Transverse colon (tissue), 4 donors: ENCODE measurements around the gene RNF5.

ENCODE experiments used
- CTCF ChIP-seq, 5 experiments: fragments of 200-600 bp in 3 of 5; fragments of 450-650 bp in 2 of 5; sonication (generic) in 3 of 5; IDR thresholded peaks; 1 replicate in 2 of 5; 2 replicates in 3 of 5; pipeline ENCODE4 v1.5.1; 2016 to 2017; ENCODE audit warnings: antibody characterized with exemption in 5 of 5, inconsistent platforms in 3 of 5, mild to moderate bottlenecking in 2 of 5, moderate library complexity in 1 of 5
- EP300 ChIP-seq: sonication (generic); formaldehyde crosslinking; IDR thresholded peaks from one replicate; pipeline ENCODE4 v1.6.1; 2017; ENCODE audit warnings: antibody characterized with exemption, low read depth
- POLR2A ChIP-seq: fragments of 450-650 bp; IDR thresholded peaks from one replicate; pipeline ENCODE4 v1.6.1; 2016; ENCODE audit warnings: antibody characterized with exemption, mild to moderate bottlenecking, moderate library complexity
- POLR2AphosphoS5 ChIP-seq, 3 donors: sonication (generic); formaldehyde crosslinking; IDR thresholded peaks; one replicate each; pipeline ENCODE4 v1.6.1; 2016; ENCODE audit warnings: antibody characterized with exemption in 3 of 3

- TF ChIP-seq CTCF (IDR thresholded peaks at IDR 0.05) (no peak), POLR2AphosphoS5 (IDR thresholded peaks at IDR 0.05) (no peak), EP300 (no peak), POLR2A (no peak)
Measured at GRCh38 chr6:32156891-32157290, 21.3 kb upstream of the RNF5 start.
